ENCODE data around the gene OR10H5.

- TF ChIP-seq CTCF (IDR thresholded peaks at IDR 0.05) (no peak), EZH2 (IDR thresholded peaks at IDR 0.05; ENCODE audit: borderline replicate concordance, insufficient read depth, low read depth, low read length, poor library complexity, severe bottlenecking) (no peak)
Observed at GRCh38 chr19:15841875-15842569, 54.6 kb downstream of the OR10H5 start.
